PFSK-1 (cell line): ENCODE data around the gene TFPT.
A peak's percentile ranks its signal among the peaks of the same experiment; 100 is the strongest.

ENCODE experiments used
- FOXP2 ChIP-seq: optimal IDR thresholded peaks from 2 replicates; pipeline ENCODE3; 2011; ENCODE audit warnings: borderline replicate concordance, control low read depth, inconsistent platforms; ENCODE audit not compliant: insufficient read depth; ENCODE audit errors: extremely low read length, extremely low read depth
- POLR2AphosphoS5 ChIP-seq: IDR thresholded peaks from 2 replicates; pipeline ENCODE4 v1.6.1; 2012; ENCODE audit warnings: low read depth, mild to moderate bottlenecking, control low read depth, low read length, moderate library complexity
- SIN3A ChIP-seq: IDR thresholded peaks from 2 replicates; pipeline ENCODE4 v1.6.1; 2012; ENCODE audit warnings: mild to moderate bottlenecking, low read length, moderate library complexity, borderline replicate concordance; ENCODE audit not compliant: insufficient read depth
- TAF1 ChIP-seq: IDR thresholded peaks from 2 replicates; pipeline ENCODE4 v1.6.1; 2012; ENCODE audit warnings: low read length, control low read depth, borderline replicate concordance; ENCODE audit not compliant: insufficient read depth
- TF ChIP-seq, protein P1 (sequence below), 2 experiments: IDR thresholded peaks; 2 replicates each; pipeline versions ENCODE4 v1.6.1 to v1.8.0; 2011 to 2012; ENCODE audit warnings: low read depth in 2 of 2, low read length in 2 of 2, control low read depth in 1 of 2, inconsistent platforms in 1 of 2, mild to moderate bottlenecking in 1 of 2, moderate library complexity in 1 of 2; ENCODE audit not compliant: insufficient read depth in 1 of 2

Gene TFPT

DNA sequence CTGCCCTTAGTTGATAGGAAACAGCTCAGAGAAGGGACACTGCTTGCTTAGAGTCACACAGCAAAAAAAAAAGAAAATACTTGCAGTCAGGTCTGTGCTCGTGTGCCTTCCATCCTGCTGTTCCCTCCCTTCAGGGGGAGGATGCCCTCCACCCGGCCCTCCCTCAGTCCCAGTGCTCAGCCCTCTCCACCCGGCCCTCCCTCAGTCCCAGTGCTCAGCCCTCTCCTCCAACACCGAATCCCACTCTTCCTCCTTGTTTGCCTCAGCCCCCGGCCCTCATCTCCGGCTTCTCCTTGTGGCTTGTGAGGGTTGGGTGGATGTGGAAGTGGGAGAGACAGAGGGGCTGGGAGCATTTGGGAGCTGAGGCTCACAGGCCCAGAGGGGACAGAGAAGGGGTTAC, 5.8 kb downstream of the TFPT start:
- TF ChIP-seq TAF1 = no peak
- TF ChIP-seq, protein P1, sequence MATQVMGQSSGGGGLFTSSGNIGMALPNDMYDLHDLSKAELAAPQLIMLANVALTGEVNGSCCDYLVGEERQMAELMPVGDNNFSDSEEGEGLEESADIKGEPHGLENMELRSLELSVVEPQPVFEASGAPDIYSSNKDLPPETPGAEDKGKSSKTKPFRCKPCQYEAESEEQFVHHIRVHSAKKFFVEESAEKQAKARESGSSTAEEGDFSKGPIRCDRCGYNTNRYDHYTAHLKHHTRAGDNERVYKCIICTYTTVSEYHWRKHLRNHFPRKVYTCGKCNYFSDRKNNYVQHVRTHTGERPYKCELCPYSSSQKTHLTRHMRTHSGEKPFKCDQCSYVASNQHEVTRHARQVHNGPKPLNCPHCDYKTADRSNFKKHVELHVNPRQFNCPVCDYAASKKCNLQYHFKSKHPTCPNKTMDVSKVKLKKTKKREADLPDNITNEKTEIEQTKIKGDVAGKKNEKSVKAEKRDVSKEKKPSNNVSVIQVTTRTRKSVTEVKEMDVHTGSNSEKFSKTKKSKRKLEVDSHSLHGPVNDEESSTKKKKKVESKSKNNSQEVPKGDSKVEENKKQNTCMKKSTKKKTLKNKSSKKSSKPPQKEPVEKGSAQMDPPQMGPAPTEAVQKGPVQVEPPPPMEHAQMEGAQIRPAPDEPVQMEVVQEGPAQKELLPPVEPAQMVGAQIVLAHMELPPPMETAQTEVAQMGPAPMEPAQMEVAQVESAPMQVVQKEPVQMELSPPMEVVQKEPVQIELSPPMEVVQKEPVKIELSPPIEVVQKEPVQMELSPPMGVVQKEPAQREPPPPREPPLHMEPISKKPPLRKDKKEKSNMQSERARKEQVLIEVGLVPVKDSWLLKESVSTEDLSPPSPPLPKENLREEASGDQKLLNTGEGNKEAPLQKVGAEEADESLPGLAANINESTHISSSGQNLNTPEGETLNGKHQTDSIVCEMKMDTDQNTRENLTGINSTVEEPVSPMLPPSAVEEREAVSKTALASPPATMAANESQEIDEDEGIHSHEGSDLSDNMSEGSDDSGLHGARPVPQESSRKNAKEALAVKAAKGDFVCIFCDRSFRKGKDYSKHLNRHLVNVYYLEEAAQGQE (IDR thresholded peaks at IDR 0.05; ENCODE audit: insufficient read depth in 1 of 2, low read depth in 2 of 2, low read length in 2 of 2) = no peak

DNA sequence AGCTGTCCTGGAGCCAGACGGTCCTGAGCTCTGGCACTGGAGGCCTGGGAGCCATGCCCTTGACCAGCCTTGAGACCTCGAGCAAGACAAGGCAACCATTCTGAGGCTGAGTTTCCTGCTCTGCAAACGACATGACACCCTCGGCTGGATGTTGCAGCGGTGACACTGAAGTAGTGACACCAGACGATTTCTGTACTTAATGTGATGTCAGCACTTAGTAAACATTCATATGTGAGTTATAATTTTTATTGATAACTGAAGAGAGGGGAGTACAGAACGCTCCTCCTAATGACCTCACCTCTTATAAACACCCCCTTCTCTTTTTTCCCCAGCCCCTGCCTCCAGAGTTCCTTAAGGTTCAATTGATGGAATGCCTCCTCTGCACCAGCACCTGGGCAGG, 7.0 kb downstream of the TFPT start:
- TF ChIP-seq POLR2AphosphoS5 (0 out of 2 replicates have a peak, but pooled peaks have one; percentile 25), TAF1 (no peak)

DNA sequence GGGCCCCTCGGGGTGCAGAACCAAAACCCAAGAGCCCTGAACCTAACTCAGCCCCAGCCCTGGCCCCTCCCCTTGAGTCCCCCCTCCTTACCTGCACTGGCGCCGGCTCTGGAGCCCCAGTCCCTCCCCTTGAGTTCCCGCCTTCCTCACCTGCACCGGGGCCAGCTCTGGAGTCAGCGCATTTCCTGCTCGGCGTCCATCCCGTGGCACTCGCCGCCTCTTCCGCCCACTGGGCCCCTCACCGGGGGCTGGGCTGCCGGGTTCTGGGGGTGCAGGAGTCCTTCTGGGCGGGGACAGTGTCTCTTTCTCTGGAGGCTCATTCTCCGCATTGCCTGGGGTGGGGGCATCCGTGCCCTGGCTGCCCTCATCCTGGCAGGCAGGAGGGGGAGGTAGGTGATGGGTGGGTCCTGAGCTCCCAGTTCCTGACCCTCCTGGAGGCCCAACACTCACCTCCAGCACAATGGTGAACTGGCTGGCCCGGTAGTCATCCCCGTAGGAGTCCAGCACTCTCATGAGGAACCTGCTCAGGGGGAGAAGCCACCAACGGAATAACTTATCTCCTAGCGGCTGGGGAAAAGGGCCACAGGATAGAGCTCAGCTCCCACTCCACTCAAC, 7.5 kb downstream of the TFPT start:
- no peak for TF ChIP-seq FOXP2
- no peak for TF ChIP-seq POLR2AphosphoS5
- TF ChIP-seq, protein P1 (IDR thresholded peaks at IDR 0.05; ENCODE audit: insufficient read depth in 1 of 2, low read depth in 2 of 2, low read length in 2 of 2) = no peak
- no peak for TF ChIP-seq TAF1
- no peak for TF ChIP-seq SIN3A

DNA sequence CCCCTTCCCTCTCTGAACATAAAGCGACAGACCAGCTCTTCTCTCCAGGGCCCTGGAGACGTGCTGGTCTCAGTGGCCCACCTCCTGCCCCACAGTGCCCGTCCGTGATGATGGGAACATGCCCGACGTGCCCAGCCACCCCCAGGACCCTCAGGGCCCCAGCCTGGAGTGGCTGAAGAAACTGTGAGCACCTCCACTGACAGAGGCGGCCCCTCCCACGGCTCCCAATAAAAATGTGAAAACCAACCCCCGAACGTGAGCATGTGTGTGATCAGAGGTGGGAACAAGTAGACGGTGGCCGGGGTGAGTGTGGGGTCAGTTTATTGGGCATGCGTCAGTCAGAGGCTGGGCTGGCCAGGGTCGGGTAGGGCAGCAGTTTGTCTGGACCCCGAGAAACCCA, 8.7 kb downstream of the TFPT start:
- TF ChIP-seq, protein P1 (IDR thresholded peaks at IDR 0.05; ENCODE audit: insufficient read depth in 1 of 2, low read depth in 2 of 2, low read length in 2 of 2) = no peak
- no peak for TF ChIP-seq POLR2AphosphoS5

DNA sequence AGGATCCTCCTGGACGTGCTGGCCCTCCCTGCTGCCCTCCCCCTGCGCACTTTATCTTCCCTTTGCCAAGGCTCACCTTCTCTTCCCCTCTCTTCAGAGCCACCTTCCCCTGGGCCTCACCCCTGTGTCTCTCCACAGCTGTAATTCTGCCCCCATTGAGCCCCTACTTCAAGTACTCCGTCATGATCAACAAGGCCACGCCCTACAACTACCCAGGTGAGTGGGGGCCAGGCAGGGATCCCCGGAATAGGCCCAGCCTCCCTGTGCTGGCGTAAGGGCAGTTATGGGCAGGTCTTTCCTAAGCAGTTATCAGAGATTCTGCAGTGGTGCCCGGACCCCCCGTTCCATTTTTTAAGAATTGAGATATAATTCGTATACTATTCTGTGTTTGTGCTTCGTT, 9.7 kb downstream of the TFPT start:
- no peak for TF ChIP-seq TAF1
- TF ChIP-seq FOXP2 = no peak
- TF ChIP-seq, protein P1 (IDR thresholded peaks at IDR 0.05; ENCODE audit: insufficient read depth in 1 of 2, low read depth in 2 of 2, low read length in 2 of 2) = no peak
- no peak for TF ChIP-seq SIN3A
- TF ChIP-seq POLR2AphosphoS5 = no peak
